Measurements from ENCODE around the gene UBXN2A.
A peak's percentile ranks its signal among the peaks of the same experiment; 100 is the strongest.
"Not testable (repeated sequence)": the region's sequence is repeated elsewhere in the genome, so short reads cannot be mapped to it uniquely, and the experiment has no call there.

UBXN2A gene

GRCh38 chr2:24014902-24015301 is 74.6 kb downstream of the UBXN2A start:
- DNase-seq = not testable (repeated sequence)

- DNase-seq = no peak
Measured at GRCh38 chr2:24015562-24016375, 75.5 kb downstream of the UBXN2A start.

- DNase-seq = no peak
Measured at GRCh38 chr2:24016376-24016761, 76.1 kb downstream of the UBXN2A start.

- no peak for DNase-seq
Measured at GRCh38 chr2:24016853-24017703, 76.8 kb downstream of the UBXN2A start.

GRCh38 chr2:24017711-24018110 is 77.4 kb downstream of the UBXN2A start:
- DNase-seq = no peak

- DNase-seq = no peak
Measured at GRCh38 chr2:24018241-24018640, 78.0 kb downstream of the UBXN2A start.

- no peak for DNase-seq
Measured at GRCh38 chr2:24019729-24020128, 79.5 kb downstream of the UBXN2A start.

- no peak for DNase-seq
Measured at GRCh38 chr2:24020244-24020643, 80.0 kb downstream of the UBXN2A start.

GRCh38 chr2:24021122-24021998 is 81.1 kb downstream of the UBXN2A start:
- DNase-seq = peak in 2 of 3 donors; percentile 28 to 41

- DNase-seq = no peak
Measured at GRCh38 chr2:24022324-24022974, 82.2 kb downstream of the UBXN2A start.

- no peak for DNase-seq
Measured at GRCh38 chr2:24022975-24023575, 82.8 kb downstream of the UBXN2A start.

- DNase-seq = no peak
Measured at GRCh38 chr2:24024018-24024417, 83.8 kb downstream of the UBXN2A start.

GRCh38 chr2:24024996-24025663 is 84.9 kb downstream of the UBXN2A start:
- no peak for DNase-seq

- no peak for DNase-seq
Measured at GRCh38 chr2:24026233-24026632, 86.0 kb downstream of the UBXN2A start.

- DNase-seq = no peak
Measured at GRCh38 chr2:24038786-24039499, 98.7 kb downstream of the UBXN2A start.

GRCh38 chr2:24040511-24040910 is 100.2 kb downstream of the UBXN2A start:
- no peak for DNase-seq

- DNase-seq = not testable (repeated sequence)
Measured at GRCh38 chr2:24043133-24043532, 102.9 kb downstream of the UBXN2A start.

- no peak for DNase-seq
Measured at GRCh38 chr2:24045511-24046508, 105.5 kb downstream of the UBXN2A start.

- DNase-seq = peak in 1 of 3 donors; percentile 5
Measured at GRCh38 chr2:24046599-24046929, 106.3 kb downstream of the UBXN2A start.
